GM15510 (cell line): ENCODE measurements around the gene SPRR5.

Source experiments
- POLR2A ChIP-seq: IDR thresholded peaks from 3 replicates; pipeline ENCODE4 v1.6.1; 2011; ENCODE audit warnings: borderline replicate concordance; ENCODE audit not compliant: insufficient read length; ENCODE audit errors: extremely low read depth

Gene SPRR5

DNA sequence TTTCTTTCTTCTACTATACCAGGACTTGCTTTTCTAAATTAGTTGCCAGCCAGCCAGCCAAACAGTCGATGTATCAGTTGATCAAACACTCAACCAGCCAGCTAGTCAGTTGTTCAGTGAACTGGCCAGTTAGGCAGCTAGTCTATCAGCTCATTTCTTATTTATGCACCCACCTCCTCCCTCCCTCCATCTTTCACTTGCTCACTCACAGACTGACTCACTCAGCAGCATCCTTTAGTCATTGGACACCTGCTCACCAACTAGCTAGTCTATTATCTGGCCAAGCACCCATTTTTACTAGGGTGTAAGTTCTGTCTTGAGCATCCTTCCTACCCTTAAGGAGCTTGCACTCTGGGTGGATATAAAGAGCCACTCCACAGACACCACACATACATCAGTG, 17.5 kb downstream of the SPRR5 start:
- no peak for TF ChIP-seq POLR2A

- TF ChIP-seq POLR2A: no peak
Observed at GRCh38 chr1:152965853-152966252, 18.8 kb downstream of the SPRR5 start.

GRCh38 chr1:152967201-152967600, 20.2 kb downstream of the SPRR5 start:
- TF ChIP-seq POLR2A: no peak

DNA sequence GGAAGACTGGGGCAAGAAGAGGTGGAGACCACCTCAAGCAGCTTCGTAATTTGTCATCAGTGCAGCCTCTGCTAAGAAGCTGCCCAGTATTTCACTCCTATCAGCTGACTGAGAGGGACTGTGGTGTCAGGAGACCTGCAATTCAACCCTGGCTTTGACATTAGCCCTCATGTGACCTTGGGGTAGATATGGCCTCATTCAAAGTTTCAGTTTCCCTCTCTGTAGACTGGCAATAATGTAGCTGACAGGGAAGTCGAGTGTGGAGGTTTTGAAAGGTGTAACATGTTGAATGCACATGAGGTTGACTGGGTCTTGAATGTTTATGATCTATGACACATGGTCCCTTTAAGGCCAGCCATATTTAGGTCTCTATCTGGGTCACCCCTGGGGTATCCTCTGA, 21.2 kb downstream of the SPRR5 start:
- no peak for TF ChIP-seq POLR2A

DNA sequence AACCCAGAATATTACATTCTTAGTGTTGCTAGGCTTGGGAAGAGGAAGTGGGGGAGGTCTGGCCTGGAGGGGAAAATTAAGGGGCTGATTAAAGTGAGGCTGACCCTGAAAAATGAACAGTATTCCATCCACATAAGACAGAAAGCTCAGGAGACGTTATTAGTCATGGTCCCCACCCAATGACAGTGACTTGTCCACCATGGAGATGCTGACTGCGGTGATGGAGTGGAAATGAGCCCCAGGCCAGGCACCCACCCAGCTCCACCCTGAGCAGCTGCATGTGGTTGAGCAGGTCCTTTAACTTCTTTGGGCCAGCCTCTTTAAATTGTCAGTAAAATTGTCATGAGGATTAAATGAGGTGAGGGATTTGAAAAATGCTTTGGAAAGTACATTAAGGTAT, 22.0 kb downstream of the SPRR5 start:
- TF ChIP-seq POLR2A: no peak

DNA sequence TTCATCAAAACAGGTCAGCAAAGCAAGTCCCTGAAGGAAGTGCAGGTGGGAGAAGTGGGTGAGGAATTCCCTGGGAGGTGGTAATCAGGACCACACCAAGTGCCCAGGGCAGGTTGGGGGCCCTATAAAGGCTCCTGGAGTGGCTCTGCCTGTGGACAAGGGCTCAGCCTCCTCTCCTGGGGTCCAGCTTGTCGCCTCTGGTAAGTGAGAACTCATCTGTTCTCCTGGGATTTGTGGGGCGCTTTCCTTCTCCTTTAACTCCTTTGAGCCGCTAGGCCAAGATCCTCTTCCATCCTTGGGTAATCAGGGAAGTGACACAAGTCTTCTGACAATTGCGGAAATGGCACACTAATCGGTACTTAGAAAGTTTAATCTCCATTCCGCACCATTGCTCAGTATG, 23.5 kb downstream of the SPRR5 start, which contains the start of gene SPRR4:
Gene SPRR4, plus strand, starts transcription at position 154 of the 400 bp plus-strand sequence. CDS start 1,243 bp downstream, outside the sequence.
- no peak for TF ChIP-seq POLR2A

DNA sequence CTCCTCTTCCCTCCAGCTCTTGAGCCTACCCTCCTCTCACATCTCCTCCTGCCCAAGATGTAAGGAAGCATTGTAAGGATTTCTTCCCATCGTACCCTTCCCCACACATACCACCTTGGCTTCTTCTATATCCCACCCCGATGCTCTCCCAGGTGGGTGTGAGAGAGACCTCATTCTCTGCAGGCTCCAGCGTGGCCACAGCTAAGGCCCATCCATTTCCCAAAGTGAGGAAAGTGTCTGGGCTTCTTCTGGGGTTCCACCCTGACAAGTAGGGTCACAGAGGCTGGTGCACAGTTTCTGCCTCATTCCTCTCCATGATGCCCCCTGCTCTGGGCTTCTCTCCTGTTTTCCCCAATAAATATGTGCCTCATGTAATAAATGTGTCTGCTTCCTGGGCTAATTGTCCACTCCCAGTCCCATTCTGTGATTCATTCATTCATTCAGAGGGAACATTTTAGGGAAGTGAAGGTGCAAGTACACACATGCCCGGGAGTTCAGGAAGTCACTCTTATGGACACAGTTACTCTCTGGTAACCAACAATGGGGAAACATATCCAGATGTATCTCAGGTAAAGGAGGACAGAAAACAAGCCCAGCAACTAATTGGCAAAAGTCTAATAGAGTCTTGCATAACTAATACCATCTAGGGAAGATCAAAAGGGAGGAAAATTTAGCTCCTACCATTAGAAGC, 25.3 kb downstream of the SPRR5 start:
- no peak for TF ChIP-seq POLR2A

- no peak for TF ChIP-seq POLR2A
Observed at GRCh38 chr1:152976688-152977087, 29.7 kb downstream of the SPRR5 start.

- no peak for TF ChIP-seq POLR2A
Observed at GRCh38 chr1:152977614-152978013, 30.6 kb downstream of the SPRR5 start.

DNA sequence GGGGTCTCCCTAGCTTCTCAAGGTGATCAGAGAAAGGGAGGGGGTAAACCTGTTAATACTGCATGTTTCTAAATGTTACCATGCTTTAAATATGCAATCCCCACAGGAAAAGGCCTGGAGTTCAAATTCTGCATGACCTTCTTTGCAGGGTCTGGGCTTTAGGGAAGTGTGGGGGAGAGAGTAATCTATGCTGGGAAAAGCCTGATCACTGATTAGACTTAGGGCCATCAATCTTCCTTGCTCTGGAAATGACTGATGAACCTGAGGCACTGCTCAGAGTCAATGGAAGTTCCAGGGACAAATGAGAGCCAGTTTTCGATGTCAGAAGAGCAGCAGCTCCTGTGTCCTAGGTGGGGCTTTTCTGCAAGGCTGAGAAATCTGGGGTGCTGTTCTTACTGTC, 33.7 kb downstream of the SPRR5 start:
- no peak for TF ChIP-seq POLR2A

DNA sequence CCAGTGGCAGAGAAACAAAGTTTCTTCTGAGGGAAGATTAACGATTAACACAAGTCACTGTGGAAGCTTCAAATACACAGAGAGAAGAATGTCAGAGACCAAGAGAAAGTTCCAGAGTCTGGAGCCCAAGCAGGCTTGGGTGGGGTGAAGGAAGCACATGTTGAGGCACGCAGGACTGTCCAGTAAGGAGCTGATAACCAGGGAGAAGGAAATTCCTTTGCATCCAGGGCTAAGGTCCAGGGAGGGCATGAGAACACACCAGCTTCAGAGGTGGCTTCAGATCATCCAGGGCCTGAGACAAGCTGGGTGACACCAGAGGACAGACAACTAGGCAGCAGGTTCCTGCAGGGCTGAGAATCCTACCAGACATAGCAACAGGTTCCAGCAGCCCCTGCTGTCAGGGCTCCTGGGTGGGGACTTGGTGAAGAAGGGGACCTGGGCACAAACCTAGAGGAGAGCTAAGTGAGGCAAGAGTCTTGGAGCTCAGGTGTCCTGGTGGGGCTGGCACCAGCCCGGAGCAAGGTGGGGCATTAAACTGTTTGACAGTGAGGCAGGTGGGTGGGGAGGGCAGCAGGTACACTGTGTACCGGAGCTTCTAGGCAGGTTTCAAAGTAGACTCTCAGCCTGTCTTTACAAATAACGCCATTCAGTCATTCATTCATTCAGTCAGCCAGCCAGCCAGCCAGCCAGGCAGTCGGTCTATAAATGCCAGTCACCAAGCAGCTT, 34.3 kb downstream of the SPRR5 start:
- TF ChIP-seq POLR2A: no peak

DNA sequence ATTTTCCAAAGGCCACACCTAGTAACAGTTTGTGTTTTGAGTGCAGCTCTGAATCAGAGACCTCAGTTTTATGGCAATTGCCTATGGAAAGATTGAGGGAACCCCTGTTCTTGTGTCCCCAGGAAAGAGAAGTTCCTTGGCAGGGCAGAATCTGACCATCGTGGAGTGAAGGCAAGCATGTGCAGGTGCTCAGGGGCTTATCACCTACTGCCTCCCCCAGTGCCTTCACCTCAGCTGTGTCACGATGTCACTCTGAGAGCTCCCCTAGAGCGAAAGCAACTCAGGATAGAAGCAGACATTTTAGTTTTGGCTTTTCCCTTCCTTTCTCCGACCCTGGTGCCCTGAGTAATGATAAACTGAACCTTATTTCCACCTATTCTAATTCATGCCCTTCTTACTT, 35.1 kb downstream of the SPRR5 start:
- no peak for TF ChIP-seq POLR2A

DNA sequence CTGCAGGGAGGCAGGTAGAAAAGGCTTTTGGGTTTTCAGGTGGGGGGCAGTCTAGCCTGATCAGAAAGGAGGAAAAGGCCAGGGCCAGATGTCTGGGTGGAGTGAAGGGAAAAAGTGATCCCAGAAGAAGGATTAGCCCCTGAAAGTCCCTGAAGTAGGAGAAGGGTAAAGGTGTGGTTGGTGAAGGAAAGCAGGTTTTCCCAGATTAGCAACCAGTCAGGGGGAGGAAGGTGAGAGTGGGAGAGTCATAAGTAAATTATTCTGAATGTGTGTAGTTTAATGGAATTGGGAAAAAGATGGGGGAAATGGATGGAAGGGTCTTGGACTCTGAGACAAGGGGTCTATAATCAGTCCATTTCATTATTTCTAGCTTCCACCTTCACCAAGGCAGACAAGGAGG, 36.2 kb downstream of the SPRR5 start:
- no peak for TF ChIP-seq POLR2A

- no peak for TF ChIP-seq POLR2A
Observed at GRCh38 chr1:152983743-152984142, 36.7 kb downstream of the SPRR5 start, which contains the start of gene SPRR1A. Gene SPRR1A (plus strand): TSS chr1:152984081. CDS start chr1:152985231, 1,150 bp downstream.

GRCh38 chr1:152986578-152986977, 39.6 kb downstream of the SPRR5 start:
- TF ChIP-seq POLR2A: no peak

DNA sequence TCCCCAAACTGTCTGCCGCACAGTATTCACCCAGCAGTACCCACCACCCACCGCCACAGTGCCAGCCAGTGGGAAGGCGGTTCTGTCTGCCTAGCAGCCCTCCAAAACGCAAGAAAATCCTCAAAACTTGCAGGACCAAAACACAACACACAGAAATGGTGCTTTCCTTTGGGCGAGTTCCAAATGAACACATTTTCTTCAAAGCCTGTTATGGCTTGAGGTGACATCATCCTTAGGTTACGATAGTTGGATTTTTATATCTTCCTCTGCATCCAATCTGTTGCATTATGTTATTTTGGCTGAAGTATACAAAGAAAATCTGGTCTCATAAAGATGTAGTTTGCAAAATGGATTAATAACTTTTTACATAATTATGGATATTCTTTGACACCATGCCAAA, 46.2 kb downstream of the SPRR5 start:
- no peak for TF ChIP-seq POLR2A
